ENCODE data around the gene PCTP. TPM values are rescaled to one million over a fixed set of nuclear protein-coding genes. Genes with fewer than 3 reads are reported as not detected.

The PCTP gene
- total and polyA plus RNA-seq, 9 of the 15 experiments (the other 6 are each of a cell fraction or from before 2014, with no cell fraction given), result 10.9 to 62.3 (median 41.2) TPM

DNA sequence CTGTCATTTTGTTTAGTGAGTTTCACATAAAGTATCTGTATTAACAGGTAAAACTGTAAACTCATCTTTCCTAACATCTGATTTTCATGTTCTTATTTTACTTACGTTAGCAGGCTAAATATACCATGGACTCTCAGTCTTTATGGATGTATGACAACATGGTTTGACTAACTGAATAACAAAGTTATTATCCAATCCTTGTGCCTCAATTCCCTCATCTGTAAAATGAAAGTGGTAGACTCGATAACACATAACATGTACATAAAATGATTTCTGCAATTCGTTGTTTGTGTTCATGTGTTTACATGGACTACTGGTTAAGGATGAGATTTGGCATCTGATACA lies 9.5 kb upstream of the PCTP start (continued):
- TF ChIP-seq, protein P1, sequence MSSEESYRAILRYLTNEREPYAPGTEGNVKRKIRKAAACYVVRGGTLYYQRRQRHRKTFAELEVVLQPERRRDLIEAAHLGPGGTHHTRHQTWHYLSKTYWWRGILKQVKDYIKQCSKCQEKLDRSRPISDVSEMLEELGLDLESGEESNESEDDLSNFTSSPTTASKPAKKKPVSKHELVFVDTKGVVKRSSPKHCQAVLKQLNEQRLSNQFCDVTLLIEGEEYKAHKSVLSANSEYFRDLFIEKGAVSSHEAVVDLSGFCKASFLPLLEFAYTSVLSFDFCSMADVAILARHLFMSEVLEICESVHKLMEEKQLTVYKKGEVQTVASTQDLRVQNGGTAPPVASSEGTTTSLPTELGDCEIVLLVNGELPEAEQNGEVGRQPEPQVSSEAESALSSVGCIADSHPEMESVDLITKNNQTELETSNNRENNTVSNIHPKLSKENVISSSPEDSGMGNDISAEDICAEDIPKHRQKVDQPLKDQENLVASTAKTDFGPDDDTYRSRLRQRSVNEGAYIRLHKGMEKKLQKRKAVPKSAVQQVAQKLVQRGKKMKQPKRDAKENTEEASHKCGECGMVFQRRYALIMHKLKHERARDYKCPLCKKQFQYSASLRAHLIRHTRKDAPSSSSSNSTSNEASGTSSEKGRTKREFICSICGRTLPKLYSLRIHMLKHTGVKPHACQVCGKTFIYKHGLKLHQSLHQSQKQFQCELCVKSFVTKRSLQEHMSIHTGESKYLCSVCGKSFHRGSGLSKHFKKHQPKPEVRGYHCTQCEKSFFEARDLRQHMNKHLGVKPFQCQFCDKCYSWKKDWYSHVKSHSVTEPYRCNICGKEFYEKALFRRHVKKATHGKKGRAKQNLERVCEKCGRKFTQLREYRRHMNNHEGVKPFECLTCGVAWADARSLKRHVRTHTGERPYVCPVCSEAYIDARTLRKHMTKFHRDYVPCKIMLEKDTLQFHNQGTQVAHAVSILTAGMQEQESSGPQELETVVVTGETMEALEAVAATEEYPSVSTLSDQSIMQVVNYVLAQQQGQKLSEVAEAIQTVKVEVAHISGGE (CRISPR knock-in tag; IDR thresholded peaks at IDR 0.05), result no peak
- TF ChIP-seq SREBF2 (CRISPR knock-in tag; IDR thresholded peaks at IDR 0.05) (no peak), JUN (IDR thresholded peaks at IDR 0.05; ENCODE audit: borderline replicate concordance, low read depth, low read length) (no peak), JUN (CRISPR knock-in tag; IDR thresholded peaks at IDR 0.05; ENCODE audit: borderline replicate concordance) (no peak), TCFL5 (CRISPR knock-in tag; conservative IDR thresholded peaks at IDR 0.05) (no peak), ASH1L (IDR thresholded peaks at IDR 0.05; ENCODE audit: borderline replicate concordance, low read depth, partially characterized antibody) (no peak), DACH1 (IDR thresholded peaks at IDR 0.05; ENCODE audit: partially characterized antibody) (no peak), ZNF124 (CRISPR knock-in tag; IDR thresholded peaks at IDR 0.05) (no peak), SMARCA4 (IDR thresholded peaks at IDR 0.05) (no peak), LEF1 (IDR thresholded peaks at IDR 0.05) (no peak), MAZ (CRISPR knock-in tag; conservative IDR thresholded peaks at IDR 0.05 in 1 of 2, IDR thresholded peaks at IDR 0.05 in 1 of 2) (no peak)
- TF ChIP-seq, protein P2, sequence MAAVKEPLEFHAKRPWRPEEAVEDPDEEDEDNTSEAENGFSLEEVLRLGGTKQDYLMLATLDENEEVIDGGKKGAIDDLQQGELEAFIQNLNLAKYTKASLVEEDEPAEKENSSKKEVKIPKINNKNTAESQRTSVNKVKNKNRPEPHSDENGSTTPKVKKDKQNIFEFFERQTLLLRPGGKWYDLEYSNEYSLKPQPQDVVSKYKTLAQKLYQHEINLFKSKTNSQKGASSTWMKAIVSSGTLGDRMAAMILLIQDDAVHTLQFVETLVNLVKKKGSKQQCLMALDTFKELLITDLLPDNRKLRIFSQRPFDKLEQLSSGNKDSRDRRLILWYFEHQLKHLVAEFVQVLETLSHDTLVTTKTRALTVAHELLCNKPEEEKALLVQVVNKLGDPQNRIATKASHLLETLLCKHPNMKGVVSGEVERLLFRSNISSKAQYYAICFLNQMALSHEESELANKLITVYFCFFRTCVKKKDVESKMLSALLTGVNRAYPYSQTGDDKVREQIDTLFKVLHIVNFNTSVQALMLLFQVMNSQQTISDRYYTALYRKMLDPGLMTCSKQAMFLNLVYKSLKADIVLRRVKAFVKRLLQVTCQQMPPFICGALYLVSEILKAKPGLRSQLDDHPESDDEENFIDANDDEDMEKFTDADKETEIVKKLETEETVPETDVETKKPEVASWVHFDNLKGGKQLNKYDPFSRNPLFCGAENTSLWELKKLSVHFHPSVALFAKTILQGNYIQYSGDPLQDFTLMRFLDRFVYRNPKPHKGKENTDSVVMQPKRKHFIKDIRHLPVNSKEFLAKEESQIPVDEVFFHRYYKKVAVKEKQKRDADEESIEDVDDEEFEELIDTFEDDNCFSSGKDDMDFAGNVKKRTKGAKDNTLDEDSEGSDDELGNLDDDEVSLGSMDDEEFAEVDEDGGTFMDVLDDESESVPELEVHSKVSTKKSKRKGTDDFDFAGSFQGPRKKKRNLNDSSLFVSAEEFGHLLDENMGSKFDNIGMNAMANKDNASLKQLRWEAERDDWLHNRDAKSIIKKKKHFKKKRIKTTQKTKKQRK (IDR thresholded peaks at IDR 0.05; ENCODE audit: borderline replicate concordance, low read depth, low read length), result no peak
- TF ChIP-seq, protein P3, sequence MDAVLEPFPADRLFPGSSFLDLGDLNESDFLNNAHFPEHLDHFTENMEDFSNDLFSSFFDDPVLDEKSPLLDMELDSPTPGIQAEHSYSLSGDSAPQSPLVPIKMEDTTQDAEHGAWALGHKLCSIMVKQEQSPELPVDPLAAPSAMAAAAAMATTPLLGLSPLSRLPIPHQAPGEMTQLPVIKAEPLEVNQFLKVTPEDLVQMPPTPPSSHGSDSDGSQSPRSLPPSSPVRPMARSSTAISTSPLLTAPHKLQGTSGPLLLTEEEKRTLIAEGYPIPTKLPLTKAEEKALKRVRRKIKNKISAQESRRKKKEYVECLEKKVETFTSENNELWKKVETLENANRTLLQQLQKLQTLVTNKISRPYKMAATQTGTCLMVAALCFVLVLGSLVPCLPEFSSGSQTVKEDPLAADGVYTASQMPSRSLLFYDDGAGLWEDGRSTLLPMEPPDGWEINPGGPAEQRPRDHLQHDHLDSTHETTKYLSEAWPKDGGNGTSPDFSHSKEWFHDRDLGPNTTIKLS (IDR thresholded peaks at IDR 0.05; ENCODE audit: borderline replicate concordance, low read depth), result no peak
